Muscle layer of duodenum (tissue), 2 donors: ENCODE data around the gene RPS6KA2.
A peak's percentile ranks its signal among the peaks of the same experiment; 100 is the strongest.
"Not testable (repeated sequence)": the region's sequence is repeated elsewhere in the genome, so short reads cannot be mapped to it uniquely, and the experiment has no call there.

ENCODE experiments used
- H3K27ac ChIP-seq: one replicate; pipeline ENCODE4 v1.7.0; 2013; ENCODE audit warnings: mild to moderate bottlenecking, low read length
- H3K27me3 ChIP-seq: one replicate; pipeline ENCODE4 v1.7.0; 2013; ENCODE audit warnings: low read depth, mild to moderate bottlenecking, control low read depth, low read length
- H3K36me3 ChIP-seq, 2 donors: one replicate each; pipeline ENCODE4 v1.7.0; 2013; ENCODE audit warnings: low read length in 2 of 2, control low read depth in 1 of 2, mild to moderate bottlenecking in 1 of 2; ENCODE audit not compliant: insufficient read depth in 2 of 2, control insufficient read depth in 1 of 2
- H3K4me1 ChIP-seq, 2 donors: one replicate each; pipeline ENCODE4 v1.7.0; 2013; ENCODE audit warnings: low read length in 2 of 2, mild to moderate bottlenecking in 2 of 2, control low read depth in 1 of 2, moderate library complexity in 1 of 2; ENCODE audit not compliant: insufficient read depth in 2 of 2, control insufficient read depth in 1 of 2
- H3K4me3 ChIP-seq, 2 donors: one replicate each; pipeline ENCODE4 v1.7.0; 2013; ENCODE audit warnings: low read length in 2 of 2, low read depth in 1 of 2, mild to moderate bottlenecking in 1 of 2
- H3K9me3 ChIP-seq, 2 donors: one replicate each; pipeline ENCODE4 v1.7.0; 2013; ENCODE audit warnings: low read length in 2 of 2, control low read depth in 1 of 2, mild to moderate bottlenecking in 1 of 2; ENCODE audit not compliant: control insufficient read depth in 1 of 2
- donor health status: healthy.

The RPS6KA2 gene

GRCh38 chr6:166364456-166364855 lies 262.6 kb downstream of the RPS6KA2 start:
- Histone ChIP-seq H3K4me1 (peaks cover 0 to 9% of the 10 kb centered on the region in 2 donors), H3K27ac (peak overlapping the region; percentile 57), H3K9me3 (no peaks in the 10 kb centered on the region), H3K36me3 (peaks cover 6 to 16% of the 10 kb centered on the region in 2 donors), H3K27me3 (no peaks in the 10 kb centered on the region), H3K4me3 (no peak overlapping the region)

GRCh38 chr6:166362427-166362826 lies 264.6 kb downstream of the RPS6KA2 start:
- H3K4me1 ChIP-seq, H3K27me3 ChIP-seq, H3K4me3 ChIP-seq, H3K9me3 ChIP-seq, H3K27ac ChIP-seq: not testable (repeated sequence)
- peaks cover 6 to 16% of the 10 kb centered on the region in 2 donors for H3K36me3 ChIP-seq

GRCh38 chr6:166361077-166361429 lies 266.0 kb downstream of the RPS6KA2 start:
- Histone ChIP-seq H3K4me3 (no peak overlapping the region), H3K36me3 (peaks cover 6 to 11% of the 10 kb centered on the region in 2 donors), H3K9me3 (no peaks in the 10 kb centered on the region), H3K27ac (no peak overlapping the region), H3K27me3 (no peaks in the 10 kb centered on the region), H3K4me1 (peaks cover 0 to 9% of the 10 kb centered on the region in 2 donors)

GRCh38 chr6:166360243-166361076 lies 266.6 kb downstream of the RPS6KA2 start:
- Histone ChIP-seq H3K4me1 (peaks cover 0 to 8% of the 10 kb centered on the region in 2 donors), H3K27ac (no peak overlapping the region), H3K36me3 (peaks cover 5 to 6% of the 10 kb centered on the region in 2 donors), H3K27me3 (no peaks in the 10 kb centered on the region), H3K9me3 (no peaks in the 10 kb centered on the region), H3K4me3 (no peak overlapping the region)
